ENCODE data around the gene TBL1X.

Gene TBL1X

DNA sequence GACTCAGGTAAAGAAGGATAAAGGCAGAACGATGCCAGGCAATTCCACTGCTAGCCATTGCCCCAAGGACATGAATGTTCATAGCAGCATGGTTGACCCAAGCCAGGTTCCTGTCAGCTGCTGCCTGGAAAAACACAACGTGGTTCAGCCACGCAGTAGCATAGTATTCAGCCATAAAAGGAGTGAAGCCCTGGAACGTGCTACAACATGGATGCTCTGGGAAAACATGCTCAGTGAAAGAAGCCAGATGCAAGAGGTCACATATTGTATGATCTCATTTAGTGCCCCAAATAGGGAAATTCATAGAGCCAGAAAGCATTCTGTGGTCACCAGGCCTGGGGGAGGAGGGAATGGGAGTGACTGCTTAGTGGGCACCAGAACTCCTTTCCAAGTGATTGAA is 170.9 kb downstream of the TBL1X start:
- no peak for DNase-seq

DNA sequence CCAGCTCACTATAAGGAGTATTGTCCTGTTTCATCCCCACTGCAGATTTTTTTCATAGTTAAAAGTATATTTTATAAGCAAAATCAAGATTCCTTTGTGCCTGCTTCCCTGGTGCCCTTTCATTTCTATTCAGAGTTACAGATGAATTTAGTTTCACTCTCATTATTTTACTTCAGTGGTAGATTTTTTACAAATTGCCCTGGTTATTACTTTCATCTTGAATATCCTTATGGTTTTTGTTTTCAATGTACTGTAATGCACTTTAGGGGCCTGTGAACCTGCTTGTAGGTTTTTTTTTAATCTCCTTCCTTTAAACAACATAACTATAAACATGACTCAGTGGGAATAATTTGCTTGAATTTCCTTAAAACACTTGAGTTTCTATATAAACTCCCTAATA is 174.0 kb downstream of the TBL1X start:
- DNase-seq = no peak

DNA sequence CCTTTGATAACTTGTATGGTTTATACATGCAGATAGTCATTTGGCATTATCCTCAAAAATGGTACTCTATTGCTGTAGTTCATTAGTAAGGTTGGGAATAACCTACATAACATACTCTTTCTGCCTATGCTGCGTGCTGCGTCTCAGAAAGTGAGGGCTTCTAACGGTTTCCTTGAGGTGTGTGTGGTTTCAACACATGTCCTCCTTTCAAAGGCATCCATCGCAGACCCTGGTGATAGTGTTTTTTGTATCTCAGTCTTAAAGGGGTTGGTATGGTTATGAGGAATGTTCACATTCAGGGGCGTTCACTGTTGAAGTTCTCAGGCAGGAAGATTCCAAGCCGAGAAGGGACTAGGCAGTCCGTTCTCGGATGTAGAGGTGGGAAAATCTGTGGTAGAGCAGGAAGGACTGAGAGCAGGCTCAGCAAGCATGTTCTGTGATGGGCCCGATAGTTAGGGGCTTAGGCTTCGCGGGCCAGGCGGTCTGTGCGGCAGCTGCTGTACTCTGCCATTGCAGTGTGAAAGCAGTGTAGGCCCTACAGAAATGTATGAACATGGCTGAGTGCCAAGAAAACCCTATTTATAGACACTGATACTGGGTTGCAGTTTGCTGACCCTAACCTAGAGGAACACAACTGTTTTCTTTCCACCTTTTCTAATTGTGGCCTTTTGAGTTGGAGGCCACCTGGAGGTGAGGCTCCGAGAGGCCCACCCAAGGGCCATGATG is 177.6 kb downstream of the TBL1X start:
- no peak for DNase-seq

DNA sequence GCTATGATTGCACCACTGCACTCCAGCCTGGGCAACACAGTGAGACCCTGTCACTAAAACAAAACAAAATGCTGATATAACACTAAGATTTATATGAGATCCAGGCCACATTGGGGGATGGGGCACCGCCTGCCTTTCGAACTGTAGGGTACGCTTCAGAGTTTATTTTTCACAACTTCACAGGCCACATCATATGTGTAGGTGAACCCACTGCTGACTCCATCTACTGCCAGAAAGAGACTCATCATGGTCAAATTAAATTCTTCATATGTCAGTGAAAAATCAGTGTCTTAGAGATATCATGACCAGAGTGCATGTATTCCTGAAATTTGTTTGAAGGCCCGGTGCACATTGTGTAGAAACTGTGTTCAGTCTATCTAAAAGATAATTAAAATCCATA is 178.9 kb downstream of the TBL1X start:
- no peak for DNase-seq

- no peak for DNase-seq
These were observed 179.5 kb downstream of the TBL1X start for GRCh38 chrX:9644335-9644734.

DNA sequence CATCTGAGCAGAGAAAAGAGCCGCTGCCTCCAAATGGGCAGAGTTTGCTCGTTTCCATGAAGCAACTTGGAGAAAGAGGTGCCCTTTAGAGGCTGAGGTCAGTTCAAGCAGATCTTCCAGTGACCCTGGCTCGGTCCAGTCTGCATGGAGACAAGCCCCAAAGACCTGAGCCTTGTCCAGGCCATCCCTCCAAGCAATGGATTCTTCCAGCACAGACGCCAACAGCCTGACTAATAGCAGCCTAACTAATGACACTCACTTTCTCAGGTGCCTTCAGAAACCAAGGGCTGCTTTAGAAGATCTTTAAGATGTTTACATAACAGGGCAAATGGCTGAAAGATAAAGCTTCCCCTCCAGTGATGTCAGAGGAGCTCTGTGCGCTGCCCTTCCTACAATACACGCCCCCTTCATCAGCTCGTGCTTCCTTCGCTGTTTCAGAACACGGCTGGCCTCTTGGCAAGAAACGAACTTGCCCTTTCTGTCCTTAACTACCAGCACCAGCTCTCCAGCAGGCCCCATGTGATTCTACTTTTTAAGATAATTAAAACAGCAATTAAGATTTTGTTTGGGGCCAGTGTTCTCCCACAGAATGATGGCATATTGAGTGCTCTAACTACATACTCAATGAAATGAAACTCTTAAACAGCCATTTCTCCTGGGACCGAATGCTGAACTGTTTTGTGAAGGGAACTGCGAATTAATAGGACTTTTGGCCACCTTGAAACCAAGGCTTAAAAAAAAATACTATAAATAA is 181.8 kb downstream of the TBL1X start:
- peak; percentile 25 for DNase-seq

- no peak for DNase-seq
These were observed 182.6 kb downstream of the TBL1X start for GRCh38 chrX:9647431-9647830.

DNA sequence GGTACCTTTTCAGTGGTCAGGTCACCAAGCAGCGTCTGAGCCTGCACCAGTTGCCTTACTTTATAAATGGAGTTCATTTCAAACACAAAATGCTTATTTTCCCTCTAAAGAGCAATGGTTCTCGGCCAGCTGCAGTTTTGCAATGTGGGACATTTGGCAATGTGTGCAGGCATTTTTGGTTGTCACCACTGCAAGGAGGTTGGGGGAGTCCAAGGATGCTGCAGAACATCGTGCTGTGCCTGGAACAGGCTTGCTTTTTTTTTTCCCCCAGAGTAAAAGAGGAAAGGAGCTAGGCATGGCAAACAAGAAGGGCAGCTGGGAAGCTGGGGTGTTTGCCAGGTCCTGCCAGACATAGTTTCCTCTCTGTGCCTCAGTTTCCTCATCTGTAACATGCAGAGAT is 185.2 kb downstream of the TBL1X start:
- DNase-seq = no peak

DNA sequence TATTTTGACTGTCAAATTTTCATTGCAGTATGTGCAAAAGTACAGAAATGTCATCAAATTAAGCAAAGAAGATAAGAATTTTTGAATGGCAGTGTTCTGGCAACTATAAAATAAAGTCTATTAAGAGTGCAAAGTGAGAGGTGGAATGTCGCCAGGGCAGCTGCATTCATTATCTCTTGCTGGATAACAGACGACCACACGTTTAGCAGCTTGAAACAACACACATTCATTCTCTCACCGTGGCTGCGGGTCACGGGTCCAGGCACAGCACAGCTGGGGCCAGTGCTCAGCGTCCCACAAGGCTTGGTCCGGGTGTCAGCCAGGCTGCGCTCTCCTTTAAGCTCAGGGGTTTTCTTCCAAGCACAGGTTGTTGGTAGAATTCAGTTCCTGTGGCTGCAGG is 186.9 kb downstream of the TBL1X start:
- DNase-seq = no peak

DNA sequence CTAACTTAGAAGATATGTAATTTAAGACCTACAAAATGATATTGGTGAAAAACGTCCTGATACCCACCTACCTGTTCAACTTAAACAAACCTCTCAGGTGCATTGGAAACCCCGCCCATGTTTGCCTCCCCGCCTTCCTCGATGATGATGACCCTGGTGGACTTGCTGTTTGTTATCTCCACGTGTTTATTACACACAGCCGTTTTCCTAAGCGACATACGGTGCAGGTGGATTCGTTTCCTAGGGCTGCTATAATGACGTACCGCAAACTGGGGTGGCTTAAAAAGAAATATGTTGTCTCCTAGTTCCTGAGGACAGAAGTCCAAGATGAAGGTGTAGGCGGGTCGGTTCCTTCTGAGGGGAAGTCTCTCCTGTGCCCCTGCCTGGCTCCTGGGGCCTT is 190.1 kb downstream of the TBL1X start:
- no peak for DNase-seq

- DNase-seq = no peak
These were observed 191.4 kb downstream of the TBL1X start for GRCh38 chrX:9656277-9656676.

DNA sequence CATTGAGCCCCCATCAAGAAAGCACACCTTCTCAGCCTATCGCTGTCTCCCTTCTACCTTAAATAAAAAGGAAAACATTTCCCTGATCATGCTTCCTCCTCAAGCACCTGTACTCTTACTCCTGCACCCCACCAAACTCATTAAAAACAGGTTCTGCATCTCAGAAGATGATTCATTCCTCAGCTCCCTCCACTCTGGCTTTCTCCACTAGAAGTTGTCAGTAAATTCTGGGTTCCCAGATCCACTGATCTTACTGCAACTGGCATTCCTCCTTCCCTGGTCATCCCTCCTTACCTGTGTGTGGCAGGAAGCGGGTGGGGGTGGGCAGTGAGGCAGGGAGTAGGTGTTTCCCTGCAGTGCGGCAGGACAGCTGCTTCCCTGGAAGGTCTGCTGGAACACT is 192.0 kb downstream of the TBL1X start:
- no peak for DNase-seq

DNA sequence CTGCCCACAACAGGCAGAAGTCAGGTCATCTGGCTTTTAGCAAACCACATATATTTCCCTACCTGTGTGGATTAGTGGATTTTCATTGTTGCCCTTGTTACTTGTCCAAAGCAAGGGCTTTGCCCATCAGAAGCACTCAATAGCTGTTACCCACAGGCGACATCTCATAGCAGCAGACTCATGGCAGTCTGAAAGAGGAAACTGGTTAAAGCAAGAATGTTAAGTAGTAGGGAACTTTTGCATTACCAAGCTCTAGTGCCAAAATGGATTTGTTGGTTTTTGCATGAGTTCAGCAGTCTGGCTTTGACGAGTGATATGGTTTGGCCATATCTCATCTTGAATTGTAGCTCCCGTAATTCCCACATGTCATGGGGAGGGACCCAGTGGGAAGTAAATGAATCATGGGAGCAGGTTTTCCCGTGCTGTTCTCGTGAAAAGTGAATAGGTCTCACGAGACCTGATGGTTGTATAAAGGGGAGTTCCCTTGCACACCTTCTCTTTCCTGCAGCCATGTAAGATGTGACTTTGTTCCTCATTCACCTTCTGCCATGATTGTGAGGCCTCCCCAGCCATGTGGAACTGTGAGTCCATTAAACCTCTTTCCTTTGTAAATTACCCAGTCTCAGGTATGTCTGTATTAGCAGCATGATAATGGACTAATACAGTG is 192.9 kb downstream of the TBL1X start:
- DNase-seq = no peak

DNA sequence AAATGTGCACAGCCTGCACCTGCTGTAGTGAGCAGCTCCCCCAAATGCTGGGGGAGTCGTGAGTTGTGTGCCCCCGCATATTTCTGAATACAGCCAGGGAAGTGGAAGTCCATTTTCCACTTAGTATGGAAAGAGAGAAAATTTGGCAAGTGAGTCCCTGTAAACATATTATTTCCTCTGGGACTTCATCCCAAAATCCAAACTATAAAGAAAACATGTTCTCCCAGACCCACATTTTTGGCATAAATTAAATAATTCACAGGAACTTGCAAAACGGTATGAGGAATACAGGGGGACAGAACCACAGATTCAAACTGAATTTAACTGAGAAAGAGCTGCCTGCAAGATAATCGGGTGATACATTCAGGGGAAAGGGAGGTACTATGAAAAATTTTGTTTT is 193.6 kb downstream of the TBL1X start:
- DNase-seq = no peak

GRCh38 chrX:9659571-9660195 is 194.8 kb downstream of the TBL1X start:
- no peak for DNase-seq

- DNase-seq = no peak
These were observed 197.3 kb downstream of the TBL1X start for GRCh38 chrX:9662148-9662547.

- DNase-seq = no peak
These were observed 198.4 kb downstream of the TBL1X start for GRCh38 chrX:9663216-9663615.

DNA sequence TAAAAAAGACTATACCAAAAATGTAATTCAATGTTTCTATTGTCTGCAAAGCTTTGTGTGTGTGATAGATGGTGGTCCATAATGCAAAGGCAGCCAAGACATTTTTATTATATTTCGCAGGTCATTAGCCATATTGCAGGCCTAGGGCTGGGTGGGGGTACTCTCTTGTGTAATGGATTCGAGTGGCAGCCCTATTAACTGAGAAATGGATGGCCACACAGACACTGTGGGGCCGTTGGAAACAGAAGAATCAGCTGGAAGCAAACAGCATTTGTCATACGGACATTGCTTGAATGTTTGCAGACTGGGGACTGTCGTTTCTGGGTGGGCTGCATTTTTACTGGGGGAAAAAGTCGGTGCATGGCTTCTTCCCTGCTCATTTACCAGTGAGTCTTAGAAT is 199.4 kb downstream of the TBL1X start:
- no peak for DNase-seq

- DNase-seq = no peak
These were observed 200.3 kb downstream of the TBL1X start for GRCh38 chrX:9665113-9665512.

DNA sequence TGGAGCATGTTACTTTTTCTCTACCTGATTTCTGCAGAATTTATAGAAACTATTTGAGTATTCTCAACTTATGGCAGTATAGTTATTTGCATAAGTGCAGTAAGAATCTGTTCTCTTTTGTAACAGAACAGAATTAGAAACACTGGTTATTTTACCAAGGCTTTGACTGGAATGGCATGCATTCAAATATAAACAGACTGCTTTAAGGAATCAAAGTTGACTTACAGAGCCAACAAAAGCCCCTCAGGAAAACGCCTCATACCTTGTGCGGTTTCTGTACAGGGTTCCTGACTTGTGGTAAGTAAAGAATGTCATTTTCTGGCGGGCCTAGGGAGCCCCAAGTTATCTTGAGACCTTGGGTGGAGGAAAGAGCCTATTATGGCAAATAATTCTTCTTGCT is 203.7 kb downstream of the TBL1X start:
- peak; percentile 26 for DNase-seq

DNA sequence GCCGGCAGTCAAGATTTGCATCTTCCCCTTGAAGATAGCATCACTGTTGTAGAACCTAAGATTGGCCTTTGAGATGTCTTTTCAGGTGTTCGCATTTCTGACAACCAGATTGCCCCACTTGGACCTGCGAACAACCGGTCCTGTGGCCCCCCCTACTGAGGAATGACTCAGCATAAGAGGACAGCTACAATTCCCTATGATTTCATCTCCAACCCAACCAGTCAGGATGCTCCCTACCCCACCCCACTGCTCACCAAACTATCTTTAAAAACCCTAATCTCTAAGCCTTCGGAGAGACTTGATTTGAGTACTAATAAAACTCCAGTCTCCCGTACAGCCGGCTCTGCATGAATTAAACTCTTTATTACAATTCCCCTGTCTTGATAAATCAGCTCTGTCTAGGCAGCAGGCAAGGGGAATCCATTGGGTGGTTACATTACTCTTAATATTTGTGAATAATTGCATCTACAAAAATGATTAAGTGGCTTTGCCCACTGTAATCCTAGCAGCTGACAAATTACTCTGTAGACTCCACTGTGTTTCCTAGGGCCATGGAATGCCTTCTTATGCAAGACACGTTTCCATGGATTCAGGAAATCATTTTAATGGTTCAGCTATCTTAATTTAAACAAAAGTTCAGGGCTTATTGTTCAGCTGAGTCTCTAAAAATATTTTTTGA is 205.4 kb downstream of the TBL1X start:
- DNase-seq = no peak

DNA sequence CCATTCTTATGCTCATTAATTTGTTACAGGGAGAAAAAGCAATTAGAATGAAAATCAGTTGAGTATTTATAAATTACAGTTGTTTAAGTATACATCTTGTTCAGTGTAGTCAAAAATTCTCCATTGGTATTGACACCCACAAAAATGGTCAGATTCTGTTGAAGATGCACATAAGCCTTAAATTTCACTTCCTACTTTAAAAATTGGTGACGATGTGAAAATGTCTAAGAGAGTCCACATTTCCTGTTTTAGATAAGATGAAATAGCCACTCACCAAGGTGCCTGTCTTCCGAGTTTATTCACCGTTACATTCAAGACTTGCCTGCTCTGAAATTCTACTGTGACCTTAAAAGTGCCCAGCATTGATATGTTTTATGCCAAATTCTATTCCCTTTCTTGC is 207.1 kb downstream of the TBL1X start:
- no peak for DNase-seq

GRCh38 chrX:9676306-9676705 is 211.4 kb downstream of the TBL1X start:
- peak; percentile 20 for DNase-seq
